ENCODE results near the gene LCNL1.

The LCNL1 gene

DNA sequence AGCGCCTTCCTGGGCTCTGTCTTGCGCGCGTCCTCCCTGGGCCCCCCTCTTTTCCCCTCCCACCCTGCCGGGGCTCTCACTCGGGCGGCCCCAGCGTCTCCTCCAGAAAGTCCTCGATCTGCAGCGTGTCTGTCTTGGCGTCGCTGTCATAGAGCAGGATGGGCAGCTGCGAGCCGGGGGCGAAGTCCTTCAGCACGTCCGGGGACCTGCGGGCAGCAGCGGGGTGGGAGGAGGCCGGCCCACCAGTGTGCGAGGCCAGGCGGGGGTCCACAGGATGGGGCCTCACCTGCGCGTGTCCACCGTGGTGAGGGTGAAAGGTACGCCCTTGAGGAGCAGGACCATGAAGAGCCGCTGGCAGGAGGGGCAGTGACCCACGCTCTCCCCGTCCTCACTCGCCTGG is 12.6 kb downstream of the LCNL1 start:
- no peak for DNase-seq

GRCh38 chr9:136995772-136996311 is 13.0 kb downstream of the LCNL1 start:
- DNase-seq, result no peak

DNA sequence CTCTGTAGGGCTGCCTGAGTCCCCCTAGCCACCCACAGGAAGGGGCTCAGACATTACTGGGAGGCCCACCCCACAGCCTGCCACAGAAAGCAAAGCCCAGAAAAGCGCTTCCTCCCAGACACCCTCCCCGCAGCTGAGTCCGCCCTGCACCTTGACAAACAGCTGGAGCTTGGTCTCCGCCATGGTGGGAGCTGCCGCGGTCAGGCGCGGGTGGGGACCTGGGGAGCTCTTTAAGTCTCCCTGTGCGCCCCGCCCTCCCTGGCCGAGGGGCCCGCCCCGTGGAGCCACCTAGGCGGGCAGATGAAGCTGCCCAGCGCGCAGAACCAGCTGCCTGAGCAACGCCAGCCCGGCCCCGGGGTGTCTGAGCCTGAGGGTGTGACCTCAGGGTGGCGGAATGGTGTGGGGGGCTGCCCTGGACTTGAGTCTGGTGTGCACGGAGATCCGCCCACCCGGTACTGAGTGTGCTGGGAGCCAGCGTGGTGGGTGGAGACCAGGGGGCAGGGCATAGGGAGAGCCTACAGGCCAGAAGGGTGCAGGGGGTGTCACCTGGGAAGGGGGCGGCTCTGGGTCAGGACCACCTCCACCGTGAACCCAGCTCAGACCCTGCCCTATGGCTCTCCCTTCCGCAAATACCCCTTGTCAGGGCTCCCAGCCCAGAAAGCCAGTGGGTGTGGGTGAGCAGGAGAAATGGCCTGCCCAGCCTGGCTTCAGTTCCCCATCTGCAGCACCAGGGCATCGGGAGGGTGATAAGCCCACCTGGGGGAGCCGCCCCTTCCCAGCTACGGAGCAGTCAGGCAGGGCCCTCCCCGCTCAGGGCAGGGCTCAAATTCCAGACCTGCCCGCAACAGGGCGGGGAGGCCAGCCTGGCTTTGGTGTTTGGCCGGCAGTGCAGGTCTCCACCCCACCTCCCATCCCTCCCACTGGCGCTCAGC is 13.8 kb downstream of the LCNL1 start, which contains the start of gene CLIC3:
CLIC3 (minus strand) TSS at position 208 of the 932 bp plus-strand sequence; CDS start at position 183, 25 bp downstream.
- peak; percentile 66 for DNase-seq

DNA sequence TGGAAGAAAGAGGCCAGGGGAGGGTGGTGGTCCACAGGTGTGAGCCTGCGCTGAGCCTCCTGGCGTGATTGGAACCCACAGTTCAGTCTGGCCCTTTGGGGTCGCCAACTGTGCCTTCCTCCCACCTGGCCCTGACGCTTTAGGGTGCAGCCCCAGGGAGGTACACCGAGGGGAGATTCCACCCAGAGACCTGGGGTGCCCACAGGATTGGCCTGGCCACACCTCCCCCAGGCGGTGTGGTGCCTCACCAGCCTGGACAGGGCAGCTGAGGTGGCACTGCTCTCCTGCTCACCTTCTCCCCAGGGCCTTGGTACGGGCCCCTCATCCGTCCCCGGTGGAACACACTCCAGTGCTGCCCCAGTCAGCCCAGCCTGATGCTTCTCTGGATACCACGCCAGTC is 14.6 kb downstream of the LCNL1 start:
- no peak for DNase-seq

- DNase-seq, result peak; percentile 57
These were observed 15.0 kb downstream of the LCNL1 start for GRCh38 chr9:136997830-136998234.

DNA sequence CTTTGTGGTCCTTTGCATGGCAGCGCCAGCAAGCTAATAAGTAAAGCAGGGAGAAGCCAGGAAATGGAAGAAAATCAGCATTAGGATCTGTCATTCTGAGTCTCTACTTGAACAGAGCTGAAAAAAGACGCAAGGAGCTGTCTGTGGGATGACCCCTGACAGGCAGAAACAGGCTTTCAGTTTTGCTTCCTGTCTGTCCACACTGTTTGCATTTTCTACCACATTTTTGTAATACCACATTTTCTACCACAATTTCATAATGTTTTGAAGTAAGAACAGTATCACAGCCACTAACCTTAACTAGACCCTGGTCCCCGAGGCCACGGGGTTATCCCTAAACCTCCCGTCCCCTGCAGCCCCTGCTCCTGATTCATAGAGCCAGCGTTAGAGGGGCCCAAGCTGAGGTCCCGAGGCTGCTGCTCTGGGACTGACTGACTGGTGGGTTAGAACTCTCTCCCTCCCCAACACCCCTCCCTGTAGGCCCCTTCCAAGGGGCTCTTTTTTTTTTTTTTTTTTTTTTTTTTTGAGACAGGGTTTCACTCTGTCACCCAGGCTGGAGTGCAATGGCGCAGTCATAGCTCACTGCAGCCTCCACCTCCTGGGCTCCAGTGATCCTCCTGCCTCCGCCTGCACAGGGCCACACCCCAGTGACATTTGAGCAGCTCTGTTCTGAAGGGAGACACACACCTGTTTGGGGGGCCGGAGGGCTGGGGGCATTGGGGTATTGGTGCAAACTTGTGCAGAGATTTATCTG is 17.6 kb downstream of the LCNL1 start:
- peak; percentile 52 for DNase-seq

- no peak for DNase-seq
These were observed 19.3 kb downstream of the LCNL1 start for GRCh38 chr9:137001857-137002645.

DNA sequence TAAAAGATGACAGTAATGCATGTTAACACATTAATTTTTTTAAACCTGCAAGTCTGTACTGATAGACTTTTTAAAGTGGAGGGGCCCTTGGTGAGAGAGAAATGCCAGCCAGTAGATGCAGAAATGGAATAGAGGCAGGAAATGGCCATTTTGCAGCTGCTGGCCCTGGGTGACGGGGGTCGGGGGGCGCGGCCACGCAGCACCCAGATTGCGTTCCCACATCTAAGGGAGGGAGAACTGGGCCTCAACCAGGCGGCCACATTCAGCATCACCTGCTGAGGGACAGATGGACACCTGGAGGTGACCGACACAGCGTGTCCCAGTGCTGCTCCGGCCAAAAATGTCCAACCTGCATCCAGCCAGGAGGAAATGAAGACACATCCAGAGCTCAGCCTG is 19.9 kb downstream of the LCNL1 start:
- DNase-seq, result no peak

GRCh38 chr9:137004285-137004684 is 21.5 kb downstream of the LCNL1 start:
- peak; percentile 32 for DNase-seq

DNA sequence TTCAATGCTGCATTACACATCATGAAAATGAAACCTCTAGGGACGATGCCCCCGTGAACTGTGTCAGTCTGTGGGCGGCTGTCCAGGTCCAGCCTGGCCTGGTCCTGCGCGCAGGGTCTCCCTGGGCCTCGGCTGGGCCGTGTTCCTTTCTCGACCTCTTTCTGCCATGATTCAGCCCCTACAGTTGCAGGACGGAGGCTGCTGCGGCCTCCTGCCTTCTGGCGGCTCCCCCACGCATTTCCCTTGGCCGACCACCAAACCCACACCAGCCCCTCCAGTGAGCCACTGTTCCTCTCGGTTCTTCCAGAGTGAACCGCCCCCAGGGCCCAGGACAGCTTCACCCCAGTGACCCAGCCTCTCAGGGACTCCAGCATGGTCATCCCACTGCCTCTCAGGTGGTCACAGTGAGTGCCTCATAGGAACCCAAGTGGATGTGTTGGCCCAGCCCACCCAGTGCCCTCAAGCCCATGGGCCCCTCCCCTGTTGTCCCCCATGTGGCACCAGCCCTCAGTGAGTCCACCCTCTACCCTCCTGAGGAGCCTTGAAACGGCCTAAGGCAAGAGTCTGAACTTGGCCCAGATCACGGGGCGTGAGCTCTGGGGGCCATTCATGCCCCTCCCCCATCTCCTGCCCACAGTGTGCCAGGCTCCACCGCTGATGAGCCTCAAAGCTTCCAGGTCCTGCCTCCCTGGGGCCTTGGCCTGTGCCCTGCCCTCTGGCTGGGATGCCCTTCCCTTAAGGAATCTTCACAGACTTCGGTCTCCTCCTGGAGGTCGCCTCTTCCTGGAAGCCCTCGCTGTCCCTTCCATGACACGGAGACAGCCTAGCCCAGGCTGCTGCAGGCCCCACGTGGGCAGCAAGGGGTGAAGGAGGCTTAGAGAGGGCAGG is 23.6 kb downstream of the LCNL1 start:
- no peak for DNase-seq

- no peak for DNase-seq
These were observed 24.5 kb downstream of the LCNL1 start for GRCh38 chr9:137007108-137007815.

DNA sequence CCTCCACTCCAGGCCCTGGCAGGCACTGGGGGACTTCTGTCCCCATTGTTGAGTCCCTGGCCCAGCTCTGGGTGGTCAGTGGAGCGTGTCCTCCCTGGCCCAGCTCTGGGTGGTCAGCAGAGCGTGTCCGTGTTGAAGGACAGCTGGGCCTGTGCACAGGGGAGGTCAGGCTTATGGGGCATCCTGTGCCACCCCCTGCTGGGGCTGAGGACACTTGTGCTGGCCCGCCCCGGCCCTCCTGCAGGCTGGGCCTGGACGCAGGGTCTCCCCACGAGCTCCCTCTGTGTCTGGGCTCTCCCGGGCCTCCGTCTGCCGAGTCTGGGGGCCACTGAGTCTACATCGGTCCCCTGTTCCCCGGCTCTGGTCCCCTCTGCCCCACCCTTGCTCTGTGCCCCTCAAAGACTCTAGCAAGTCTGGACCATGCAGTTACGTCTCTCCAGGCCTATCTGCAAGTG is 25.1 kb downstream of the LCNL1 start:
- DNase-seq, result no peak

DNA sequence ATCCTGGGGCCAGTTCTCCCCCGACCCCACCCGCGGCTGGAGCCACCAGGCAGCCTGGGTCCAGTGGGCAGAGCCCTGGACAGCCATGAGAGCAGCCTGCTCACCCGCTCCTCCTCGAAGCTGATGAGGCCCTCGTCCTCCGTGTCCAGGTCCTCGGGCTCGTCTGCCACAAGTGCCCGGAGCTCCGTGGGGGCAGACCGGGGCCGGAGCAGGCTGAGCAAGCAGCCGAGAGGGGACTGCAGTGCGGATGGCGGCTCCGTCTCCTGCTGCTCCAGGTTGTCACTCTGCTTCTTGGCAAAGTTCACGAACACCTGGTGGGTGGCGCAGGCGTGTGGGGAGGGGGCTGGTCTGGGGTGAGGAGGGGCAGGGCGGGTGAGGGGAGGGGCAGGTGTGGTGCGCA is 25.5 kb downstream of the LCNL1 start:
- DNase-seq, result no peak

DNA sequence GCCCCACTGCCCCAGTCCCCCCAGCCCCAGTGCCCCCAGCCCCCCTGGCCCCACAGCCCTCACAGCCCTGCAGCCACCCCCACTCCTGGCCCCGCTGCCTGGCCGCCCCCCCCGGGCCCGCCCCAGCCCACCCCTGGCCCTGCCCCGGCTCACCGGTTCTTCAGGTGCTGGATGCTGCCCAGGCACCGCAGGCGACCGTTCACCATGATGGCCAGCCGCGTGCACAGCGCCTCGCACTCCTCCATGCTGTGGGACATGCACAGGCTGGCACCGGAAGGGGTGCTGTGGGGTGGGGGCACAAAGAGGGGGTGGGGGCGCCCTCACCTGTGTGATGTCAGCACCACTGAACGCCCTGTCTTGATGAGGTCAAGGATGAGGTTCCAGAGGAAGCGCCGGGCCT is 26.4 kb downstream of the LCNL1 start:
- no peak for DNase-seq

- no peak for DNase-seq
These were observed 27.3 kb downstream of the LCNL1 start for GRCh38 chr9:137009938-137010732.

DNA sequence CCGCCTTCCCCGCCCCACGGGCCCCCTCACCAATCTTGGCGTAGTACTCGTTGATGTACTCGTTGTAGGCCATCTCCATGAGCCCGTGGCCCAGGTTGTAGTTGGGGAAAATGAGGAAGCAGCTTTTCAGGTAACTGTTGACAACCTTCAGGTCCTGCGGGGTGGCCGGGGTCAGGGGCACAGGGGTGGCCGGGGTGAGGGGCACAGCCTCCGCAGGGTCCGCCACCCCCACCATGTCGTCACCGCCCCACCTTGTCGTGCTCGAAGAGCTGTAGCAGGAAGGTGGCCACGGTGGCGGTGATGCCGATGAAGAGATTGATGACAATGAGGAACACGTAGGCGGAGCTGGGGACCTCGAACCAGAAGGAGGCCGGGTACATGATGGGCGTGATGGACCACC is 28.4 kb downstream of the LCNL1 start:
- DNase-seq, result no peak

DNA sequence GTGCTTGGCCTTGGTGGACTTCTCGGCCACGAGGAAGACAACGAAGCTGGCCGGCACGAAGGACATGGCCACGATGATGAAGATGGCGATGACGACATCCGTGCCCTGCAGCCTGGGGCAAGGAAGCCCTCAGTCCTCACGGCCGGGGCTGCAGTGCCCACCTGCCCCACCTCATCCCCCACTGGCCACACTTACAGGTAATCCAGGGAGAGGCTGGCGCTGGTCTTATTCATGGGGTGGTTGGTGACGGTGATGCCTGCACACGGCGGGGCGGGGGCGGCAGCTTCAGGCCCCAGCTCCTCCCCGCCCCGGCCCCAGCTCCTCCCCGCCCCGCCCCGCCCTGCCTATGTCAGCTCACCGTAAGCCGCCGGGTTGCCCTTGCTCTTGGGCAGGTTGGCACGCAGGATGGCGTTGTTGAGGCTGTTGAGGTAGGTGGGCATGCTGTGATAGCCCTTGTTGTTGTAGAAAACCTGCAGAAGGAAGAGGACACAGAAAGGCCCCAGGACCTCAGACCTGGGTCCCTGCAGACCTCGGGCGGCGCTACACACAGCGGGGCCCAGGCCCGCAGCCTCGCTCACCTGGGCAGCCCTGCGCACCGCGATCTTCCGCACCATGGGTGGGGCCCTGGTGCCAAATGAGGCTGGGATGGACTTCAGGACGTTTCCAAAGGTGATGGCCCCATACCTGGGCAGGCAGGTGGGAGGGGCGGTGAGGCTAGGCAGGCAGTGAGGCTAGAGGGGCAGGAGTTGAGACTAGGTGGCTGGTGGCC is 29.3 kb downstream of the LCNL1 start:
- DNase-seq, result no peak

- DNase-seq, result no peak
These were observed 30.1 kb downstream of the LCNL1 start for GRCh38 chr9:137012694-137013570.
